LNCaP clone FGC (cell line): ENCODE data around the gene PLCD4.

ENCODE experiments used
- DNase-seq: peaks from one replicate; pipeline ENCODE4 v3.0.0-alpha.2; 2011; ENCODE audit warnings: low read depth
- H3K4me3 ChIP-seq: 2 replicates; pipeline ENCODE4 v1.5.1; 2011; ENCODE audit warnings: mild to moderate bottlenecking, low read depth, low read length, control low read depth
- CTCF ChIP-seq: IDR thresholded peaks from 2 replicates; pipeline ENCODE4 v1.5.1; 2012; ENCODE audit warnings: mild to moderate bottlenecking; ENCODE audit not compliant: control insufficient read depth, insufficient read depth; ENCODE audit errors: extremely low read depth

PLCD4 gene

GRCh38 chr2:218618102-218618860 is 10.6 kb downstream of the PLCD4 start:
- no peak for DNase-seq
- no peak for TF ChIP-seq CTCF
- H3K4me3 ChIP-seq: no peak overlapping the region

GRCh38 chr2:218621007-218621406 is 13.3 kb downstream of the PLCD4 start:
- H3K4me3 ChIP-seq: no peak overlapping the region
- DNase-seq: no peak
- TF ChIP-seq CTCF: no peak

- DNase-seq: no peak
- H3K4me3 ChIP-seq: no peak overlapping the region
- no peak for TF ChIP-seq CTCF
These were observed 15.1 kb downstream of the PLCD4 start for GRCh38 chr2:218622606-218623365.

GRCh38 chr2:218623366-218623705 is 15.6 kb downstream of the PLCD4 start:
- no peak for DNase-seq
- TF ChIP-seq CTCF: no peak
- no peak overlapping the region for H3K4me3 ChIP-seq

- no peak overlapping the region for H3K4me3 ChIP-seq
- no peak for TF ChIP-seq CTCF
- no peak for DNase-seq
These were observed 18.7 kb downstream of the PLCD4 start for GRCh38 chr2:218626369-218626768.

GRCh38 chr2:218627939-218628338 is 20.2 kb downstream of the PLCD4 start:
- H3K4me3 ChIP-seq: no peak overlapping the region
- no peak for DNase-seq
- no peak for TF ChIP-seq CTCF
